Neural cell (in vitro differentiated cells): Measurements from ENCODE around the gene ANKRD10. TPM values are rescaled to one million over a fixed set of nuclear protein-coding genes. Genes with fewer than 3 reads are reported as not detected.

Source experiments
- H2AFZ ChIP-seq: fragments of 200-600, 300-800 bp; sonication (generic), shearing (Covaris generic); 2 replicates; pipeline ENCODE4 v1.6.0; 2014; ENCODE audit warnings: low read depth, mild to moderate bottlenecking, antibody characterized with exemption, low read length, moderate library complexity
- H3F3A ChIP-seq: fragments of 200-600 bp; shearing (Covaris generic); 2 replicates; pipeline ENCODE4 v1.6.1; 2016; ENCODE audit warnings: mild to moderate bottlenecking, moderate library complexity, mixed read lengths, antibody characterized with exemption, low read length; ENCODE audit not compliant: insufficient read depth, poor library complexity, severe bottlenecking
- H3K27ac ChIP-seq: fragments of 200-600, 300-800 bp; sonication (generic), shearing (Covaris generic); 2 replicates; pipeline ENCODE4 v1.5.1; 2014; ENCODE audit warnings: mild to moderate bottlenecking, low read length, moderate library complexity
- H3K27me3 ChIP-seq: fragments of 300-800, 200-600 bp; sonication (generic), shearing (Covaris generic); 2 replicates; pipeline ENCODE4 v1.6.0; 2014; ENCODE audit warnings: mild to moderate bottlenecking, low read depth, low read length, moderate library complexity; ENCODE audit not compliant: insufficient read depth
- H3K36me3 ChIP-seq: fragments of 300-800, 200-600 bp; sonication (generic), shearing (Covaris generic); 2 replicates; pipeline ENCODE4 v1.5.1; 2014; ENCODE audit warnings: mild to moderate bottlenecking, antibody characterized with exemption, low read length, moderate library complexity; ENCODE audit not compliant: insufficient read depth
- H3K4me2 ChIP-seq: fragments of 300-800, 200-600 bp; sonication (generic), shearing (Covaris generic); 2 replicates; pipeline ENCODE4 v1.6.0; 2014; ENCODE audit warnings: mild to moderate bottlenecking, low read length
- H3K4me3 ChIP-seq: fragments of 300-800, 200-600 bp; sonication (generic), shearing (Covaris generic); 2 replicates; pipeline ENCODE4 v1.5.1; 2014; ENCODE audit warnings: mild to moderate bottlenecking, low read length, moderate library complexity
- H3K79me2 ChIP-seq: fragments of 200-600 bp; shearing (Covaris generic); replicated peaks from 2 replicates; pipeline ENCODE4 v1.6.0; 2014; ENCODE audit warnings: mild to moderate bottlenecking, low read length, moderate library complexity; ENCODE audit not compliant: insufficient read depth
- H3K9ac ChIP-seq: fragments of 300-800, 200-600 bp; sonication (generic), shearing (Covaris generic); 2 replicates; pipeline ENCODE4 v1.6.1; 2016; ENCODE audit warnings: mild to moderate bottlenecking, low read length, mixed read lengths
- H3K9me2 ChIP-seq: fragments of 200-600 bp; shearing (Covaris generic); 2 replicates; pipeline ENCODE4 v1.6.1; 2016; ENCODE audit warnings: mild to moderate bottlenecking, low read length, mixed read lengths; ENCODE audit not compliant: insufficient read depth
- H3K9me3 ChIP-seq: fragments of 200-600, 300-800 bp; sonication (generic), shearing (Covaris generic); 2 replicates; pipeline ENCODE4 v1.6.1; 2016; ENCODE audit warnings: mild to moderate bottlenecking, mixed run types, low read length, moderate library complexity, mixed read lengths
- H4K20me1 ChIP-seq: fragments of 200-600 bp; shearing (Covaris generic); 2 replicates; pipeline ENCODE4 v1.6.1; 2016; ENCODE audit warnings: mild to moderate bottlenecking, mixed run types; ENCODE audit not compliant: insufficient read depth
- EP300 ChIP-seq: fragments of 450-650 bp; conservative IDR thresholded peaks from 2 replicates; pipeline ENCODE4 v1.6.1; 2014; ENCODE audit warnings: antibody characterized with exemption, mild to moderate bottlenecking, moderate library complexity; ENCODE audit not compliant: poor library complexity, severe bottlenecking
- EZH2 ChIP-seq: fragments of 200-600, 300-800 bp; shearing (Covaris generic), sonication (generic); IDR thresholded peaks from 2 replicates; pipeline ENCODE4 v1.6.1; 2014; ENCODE audit warnings: antibody characterized with exemption, low read length, borderline replicate concordance, mild to moderate bottlenecking; ENCODE audit not compliant: insufficient read depth, poor library complexity, severe bottlenecking
- MXI1 ChIP-seq: fragments of 450-650 bp; conservative IDR thresholded peaks from 2 replicates; pipeline ENCODE4 v1.6.1; 2014; ENCODE audit warnings: antibody characterized with exemption, mild to moderate bottlenecking; ENCODE audit not compliant: poor library complexity, severe bottlenecking
- POLR2AphosphoS5 ChIP-seq: IDR thresholded peaks from 2 replicates; pipeline ENCODE4 v1.6.1; 2012
- RAD21 ChIP-seq: fragments of 450-650 bp; conservative IDR thresholded peaks from 2 replicates; pipeline ENCODE4 v1.6.1; 2014; ENCODE audit warnings: antibody characterized with exemption, mild to moderate bottlenecking, moderate library complexity
- SMC3 ChIP-seq: fragments of 450-650 bp; conservative IDR thresholded peaks from 2 replicates; pipeline ENCODE4 v1.6.1; 2014; ENCODE audit warnings: antibody characterized with exemption, mild to moderate bottlenecking, moderate library complexity; ENCODE audit not compliant: poor library complexity
- TAF1 ChIP-seq: IDR thresholded peaks from 2 replicates; pipeline ENCODE4 v1.6.1; 2012; ENCODE audit warnings: low read depth
- polyA plus RNA-seq: library from polyadenylated mRNA; depleted of rRNA; stranded (reverse); fragments of >200 nt; gene quantifications from 2 replicates; pipeline ENCODE4 v1.2.3, GENCODE V29; 2014
- TF ChIP-seq, protein P1 (sequence below): fragments of 450-650 bp; IDR thresholded peaks from 2 replicates; pipeline ENCODE4 v1.5.1; 2014; ENCODE audit warnings: antibody characterized with exemption, mild to moderate bottlenecking, moderate library complexity; ENCODE audit not compliant: poor library complexity, severe bottlenecking
- TF ChIP-seq, protein P2 (sequence below): IDR thresholded peaks from 2 replicates; pipeline ENCODE4 v1.6.1; 2012; ENCODE audit warnings: borderline replicate concordance

The ANKRD10 gene
- polyA plus RNA-seq, 1 donor from 2014 or later: 564 TPM

DNA sequence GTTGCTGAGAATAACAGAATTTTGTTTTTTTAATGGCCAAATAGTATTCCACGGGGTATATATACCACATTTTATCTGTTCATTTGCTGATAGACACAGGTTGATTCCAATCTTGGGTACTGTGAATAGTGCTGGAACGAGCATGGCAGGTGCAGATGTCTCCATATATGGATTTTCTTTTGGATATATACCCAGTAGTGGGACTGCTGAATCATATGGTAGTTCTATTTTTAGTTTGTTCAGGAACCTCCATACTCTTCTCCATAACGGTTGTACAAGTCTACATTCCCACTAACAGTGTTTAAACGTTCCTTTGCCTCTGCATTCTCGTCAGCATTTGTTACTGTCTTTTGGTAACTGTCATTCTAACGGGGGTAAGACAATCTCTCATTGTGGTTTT lies 17.3 kb downstream of the ANKRD10 start:
- Histone ChIP-seq H3K36me3 (peaks cover 2% of the 10 kb centered on the region), H4K20me1 (no peaks in the 10 kb centered on the region), H3F3A (no peaks in the 10 kb centered on the region), H3K9me2 (no peaks in the 10 kb centered on the region), H3K4me2 (no peak overlapping the region), H3K79me2 (no peaks in the 10 kb centered on the region), H3K9me3 (no peaks in the 10 kb centered on the region), H2AFZ (no peak overlapping the region), H3K4me3 (no peak overlapping the region), H3K9ac (no peak overlapping the region), H3K27ac (no peak overlapping the region), H3K27me3 (no peaks in the 10 kb centered on the region)
- no peak for TF ChIP-seq EP300
- TF ChIP-seq, protein P1, sequence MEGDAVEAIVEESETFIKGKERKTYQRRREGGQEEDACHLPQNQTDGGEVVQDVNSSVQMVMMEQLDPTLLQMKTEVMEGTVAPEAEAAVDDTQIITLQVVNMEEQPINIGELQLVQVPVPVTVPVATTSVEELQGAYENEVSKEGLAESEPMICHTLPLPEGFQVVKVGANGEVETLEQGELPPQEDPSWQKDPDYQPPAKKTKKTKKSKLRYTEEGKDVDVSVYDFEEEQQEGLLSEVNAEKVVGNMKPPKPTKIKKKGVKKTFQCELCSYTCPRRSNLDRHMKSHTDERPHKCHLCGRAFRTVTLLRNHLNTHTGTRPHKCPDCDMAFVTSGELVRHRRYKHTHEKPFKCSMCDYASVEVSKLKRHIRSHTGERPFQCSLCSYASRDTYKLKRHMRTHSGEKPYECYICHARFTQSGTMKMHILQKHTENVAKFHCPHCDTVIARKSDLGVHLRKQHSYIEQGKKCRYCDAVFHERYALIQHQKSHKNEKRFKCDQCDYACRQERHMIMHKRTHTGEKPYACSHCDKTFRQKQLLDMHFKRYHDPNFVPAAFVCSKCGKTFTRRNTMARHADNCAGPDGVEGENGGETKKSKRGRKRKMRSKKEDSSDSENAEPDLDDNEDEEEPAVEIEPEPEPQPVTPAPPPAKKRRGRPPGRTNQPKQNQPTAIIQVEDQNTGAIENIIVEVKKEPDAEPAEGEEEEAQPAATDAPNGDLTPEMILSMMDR: no peak
- TF ChIP-seq MXI1: no peak
- TF ChIP-seq SMC3: no peak
- no peak for TF ChIP-seq RAD21
- no peak for TF ChIP-seq POLR2AphosphoS5
- no peak for TF ChIP-seq EZH2
- TF ChIP-seq TAF1: no peak
- TF ChIP-seq, protein P2, sequence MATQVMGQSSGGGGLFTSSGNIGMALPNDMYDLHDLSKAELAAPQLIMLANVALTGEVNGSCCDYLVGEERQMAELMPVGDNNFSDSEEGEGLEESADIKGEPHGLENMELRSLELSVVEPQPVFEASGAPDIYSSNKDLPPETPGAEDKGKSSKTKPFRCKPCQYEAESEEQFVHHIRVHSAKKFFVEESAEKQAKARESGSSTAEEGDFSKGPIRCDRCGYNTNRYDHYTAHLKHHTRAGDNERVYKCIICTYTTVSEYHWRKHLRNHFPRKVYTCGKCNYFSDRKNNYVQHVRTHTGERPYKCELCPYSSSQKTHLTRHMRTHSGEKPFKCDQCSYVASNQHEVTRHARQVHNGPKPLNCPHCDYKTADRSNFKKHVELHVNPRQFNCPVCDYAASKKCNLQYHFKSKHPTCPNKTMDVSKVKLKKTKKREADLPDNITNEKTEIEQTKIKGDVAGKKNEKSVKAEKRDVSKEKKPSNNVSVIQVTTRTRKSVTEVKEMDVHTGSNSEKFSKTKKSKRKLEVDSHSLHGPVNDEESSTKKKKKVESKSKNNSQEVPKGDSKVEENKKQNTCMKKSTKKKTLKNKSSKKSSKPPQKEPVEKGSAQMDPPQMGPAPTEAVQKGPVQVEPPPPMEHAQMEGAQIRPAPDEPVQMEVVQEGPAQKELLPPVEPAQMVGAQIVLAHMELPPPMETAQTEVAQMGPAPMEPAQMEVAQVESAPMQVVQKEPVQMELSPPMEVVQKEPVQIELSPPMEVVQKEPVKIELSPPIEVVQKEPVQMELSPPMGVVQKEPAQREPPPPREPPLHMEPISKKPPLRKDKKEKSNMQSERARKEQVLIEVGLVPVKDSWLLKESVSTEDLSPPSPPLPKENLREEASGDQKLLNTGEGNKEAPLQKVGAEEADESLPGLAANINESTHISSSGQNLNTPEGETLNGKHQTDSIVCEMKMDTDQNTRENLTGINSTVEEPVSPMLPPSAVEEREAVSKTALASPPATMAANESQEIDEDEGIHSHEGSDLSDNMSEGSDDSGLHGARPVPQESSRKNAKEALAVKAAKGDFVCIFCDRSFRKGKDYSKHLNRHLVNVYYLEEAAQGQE: no peak

DNA sequence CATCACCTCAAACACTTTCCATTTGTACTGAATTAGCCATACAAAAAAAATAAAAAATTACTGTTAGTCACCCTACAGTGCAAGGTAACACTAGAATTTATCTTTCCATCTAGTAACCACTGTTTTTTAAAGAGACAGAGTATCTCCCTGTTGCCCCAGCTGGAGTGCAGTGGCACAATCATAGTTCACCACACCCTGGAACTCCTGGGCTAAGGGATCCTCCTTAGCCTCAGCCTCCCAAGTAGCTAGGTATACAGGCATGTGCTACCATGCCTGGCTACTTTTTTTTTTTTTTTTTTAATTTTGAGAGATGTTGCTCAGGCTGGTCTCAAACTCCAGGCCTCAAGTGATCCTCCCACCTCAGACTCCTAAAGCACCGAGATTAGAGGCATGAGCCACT lies 17.9 kb downstream of the ANKRD10 start:
- Histone ChIP-seq H3K4me2 (no peak overlapping the region), H3K79me2 (no peaks in the 10 kb centered on the region), H3K27ac (no peak overlapping the region), H3K36me3 (no peaks in the 10 kb centered on the region), H3K27me3 (no peaks in the 10 kb centered on the region), H3F3A (no peaks in the 10 kb centered on the region), H3K9me3 (no peaks in the 10 kb centered on the region), H3K9ac (no peak overlapping the region), H2AFZ (no peak overlapping the region), H4K20me1 (no peaks in the 10 kb centered on the region), H3K4me3 (no peak overlapping the region), H3K9me2 (no peaks in the 10 kb centered on the region)
- TF ChIP-seq, protein P1: no peak
- no peak for TF ChIP-seq EP300
- TF ChIP-seq RAD21: no peak
- TF ChIP-seq TAF1: no peak
- TF ChIP-seq MXI1: no peak
- TF ChIP-seq SMC3: no peak
- no peak for TF ChIP-seq POLR2AphosphoS5
- TF ChIP-seq, protein P2: no peak
- TF ChIP-seq EZH2: no peak
